H1 (cell line): ENCODE measurements around the gene SS18. TPM values are rescaled to one million over a fixed set of nuclear protein-coding genes. Genes with fewer than 3 reads are reported as not detected.

Experiments used
- CTCF ChIA-PET: fragments of 300-600 bp; sonication (Branson Sonifier 250); formaldehyde crosslinking; loops from one replicate; lab custom pipeline; 2021; ENCODE audit not compliant: partially characterized antibody; lab: Charles Lee
- POLR2A ChIA-PET: fragments of 300-600 bp; sonication (Branson Sonifier 250); formaldehyde crosslinking; loops from one replicate; lab custom pipeline; 2021; ENCODE audit warnings: inconsistent platforms; ENCODE audit not compliant: partially characterized antibody; lab: Charles Lee
- DNase-seq, 2 experiments: peaks; one replicate each; pipeline versions ENCODE4 v3.0.0 to v3.0.0-alpha.2; 2010 to 2022; ENCODE audit warnings: low spot score in 2 of 2, low read depth in 1 of 2, mixed read lengths in 1 of 2
- FAIRE-seq: peaks from 2 replicates; lab custom pipeline; 2011; peaks lifted over from hg19 to GRCh38; lab: Jason Lieb, UNC
- H2AFZ ChIP-seq: 2 replicates; pipeline ENCODE4 v1.8.1; 2012; ENCODE audit warnings: low read length, inconsistent platforms
- H2AK5ac ChIP-seq: 2 replicates; pipeline ENCODE4 v1.6.1; 2013; ENCODE audit warnings: low read depth, low read length
- H2BK120ac ChIP-seq: replicated peaks from 2 replicates; pipeline ENCODE3; 2013; ENCODE audit warnings: low read depth, low read length, inconsistent platforms
- H2BK12ac ChIP-seq: 2 replicates; pipeline ENCODE4 v1.6.1; 2013; ENCODE audit warnings: low read depth, low read length
- H2BK15ac ChIP-seq: 2 replicates; pipeline ENCODE4 v1.6.1; 2013; ENCODE audit warnings: low read length
- H2BK20ac ChIP-seq: 2 replicates; pipeline ENCODE4 v1.6.1; 2013; ENCODE audit warnings: low read length
- H2BK5ac ChIP-seq: 2 replicates; pipeline ENCODE4 v1.6.1; 2013; ENCODE audit warnings: low read depth, low read length
- H3K14ac ChIP-seq: 2 replicates; pipeline ENCODE4 v1.6.1; 2013; ENCODE audit warnings: inconsistent platforms; ENCODE audit not compliant: insufficient read length
- H3K18ac ChIP-seq: 2 replicates; pipeline ENCODE4 v1.6.1; 2013; ENCODE audit warnings: low read length; ENCODE audit errors: extremely low read depth
- H3K23ac ChIP-seq: 2 replicates; pipeline ENCODE4 v1.6.1; 2013; ENCODE audit warnings: inconsistent platforms; ENCODE audit not compliant: insufficient read length
- H3K23me2 ChIP-seq: 2 replicates; pipeline ENCODE4 v1.6.1; 2013; ENCODE audit warnings: low read depth, low read length
- H3K27ac ChIP-seq: 2 replicates; pipeline ENCODE4 v1.6.1; 2011; ENCODE audit warnings: low read depth, low read length, inconsistent platforms
- H3K27me3 ChIP-seq, 4 experiments: replicated peaks in 1 of 4; 1 replicate in 1 of 4; 2 replicates in 3 of 4; pipeline versions ENCODE4 v1.6.1 to v1.8.1; 2011 to 2013; ENCODE audit warnings: low read length in 3 of 4, mild to moderate bottlenecking in 3 of 4, inconsistent platforms in 2 of 4, mixed read lengths in 2 of 4, moderate library complexity in 1 of 4; ENCODE audit not compliant: control insufficient read depth in 3 of 4, insufficient read depth in 3 of 4; ENCODE audit errors: extremely low read depth in 1 of 4
- H3K36me3 ChIP-seq, 4 experiments: 2 replicates each; pipeline versions ENCODE4 v1.6.1 to v1.8.1; 2011 to 2013; ENCODE audit warnings: mild to moderate bottlenecking in 4 of 4, low read length in 3 of 4, moderate library complexity in 2 of 4, control low read depth in 1 of 4, inconsistent platforms in 1 of 4; ENCODE audit not compliant: insufficient read depth in 4 of 4, control insufficient read depth in 2 of 4
- H3K4ac ChIP-seq: replicated peaks from 2 replicates; pipeline ENCODE3; 2013; ENCODE audit warnings: low read length, low read depth, mixed read lengths, inconsistent platforms; ENCODE audit not compliant: insufficient read length
- H3K4me1 ChIP-seq, 4 experiments: replicated peaks in 1 of 4; 1 replicate in 1 of 4; 2 replicates in 3 of 4; pipeline versions ENCODE4 v1.6.1 to v1.8.1; 2011 to 2013; ENCODE audit warnings: low read length in 3 of 4, inconsistent platforms in 2 of 4, mixed read lengths in 1 of 4; ENCODE audit not compliant: insufficient read depth in 4 of 4, control insufficient read depth in 3 of 4
- H3K4me2 ChIP-seq, 2 experiments: 2 replicates each; pipeline versions ENCODE4 v1.6.1 to v1.8.1; 2011 to 2013; ENCODE audit warnings: low read depth in 2 of 2, low read length in 2 of 2, control low read depth in 1 of 2, inconsistent platforms in 1 of 2, mild to moderate bottlenecking in 1 of 2; ENCODE audit not compliant: insufficient read depth in 1 of 2
- H3K4me3 ChIP-seq, 4 experiments: fragments of 200-600, 300-600 bp in 1 of 4; sonication (generic), shearing (Covaris generic), sonication (Bioruptor Twin) in 1 of 4; 2 replicates each; pipeline versions ENCODE4 v1.5.1 to v1.8.1; 2011 to 2016; ENCODE audit warnings: low read length in 4 of 4, low read depth in 3 of 4, control low read depth in 2 of 4, inconsistent platforms in 2 of 4, mild to moderate bottlenecking in 2 of 4, mixed read lengths in 1 of 4, moderate library complexity in 1 of 4; ENCODE audit not compliant: insufficient read depth in 2 of 4; ENCODE audit errors: extremely low read depth in 1 of 4
- H3K56ac ChIP-seq: replicated peaks from 2 replicates; pipeline ENCODE3; 2013; ENCODE audit warnings: low read depth, mild to moderate bottlenecking, mixed read lengths, low read length, inconsistent platforms; ENCODE audit not compliant: insufficient read length
- H3K79me1 ChIP-seq: 2 replicates; pipeline ENCODE4 v1.6.1; 2013; ENCODE audit warnings: low read depth, low read length, control low read depth
- H3K79me2 ChIP-seq, 2 experiments: 2 replicates each; pipeline versions ENCODE4 v1.6.1 to v1.8.1; 2012 to 2013; ENCODE audit warnings: low read length in 2 of 2, mild to moderate bottlenecking in 2 of 2, inconsistent platforms in 1 of 2; ENCODE audit not compliant: insufficient read depth in 2 of 2, control insufficient read depth in 1 of 2
- H3K9ac ChIP-seq, 4 experiments: replicated peaks in 1 of 4; 1 replicate in 1 of 4; 2 replicates in 3 of 4; pipeline versions ENCODE4 v1.6.1 to v1.8.1; 2011 to 2013; ENCODE audit warnings: low read depth in 3 of 4, low read length in 3 of 4, control low read depth in 2 of 4, mild to moderate bottlenecking in 2 of 4, moderate library complexity in 2 of 4, inconsistent platforms in 1 of 4; ENCODE audit errors: extremely low read depth in 1 of 4
- H3K9me3 ChIP-seq, 2 experiments: 2 replicates each; pipeline versions ENCODE4 v1.6.1 to v1.8.1; 2012 to 2013; ENCODE audit warnings: mild to moderate bottlenecking in 2 of 2, moderate library complexity in 2 of 2, control low read depth in 1 of 2, inconsistent platforms in 1 of 2, low read depth in 1 of 2, low read length in 1 of 2, mixed read lengths in 1 of 2; ENCODE audit not compliant: insufficient read depth in 2 of 2
- H4K20me1 ChIP-seq, 2 experiments: replicated peaks in 1 of 2; 2 replicates each; pipeline versions ENCODE3 to v1.8.1; 2011 to 2013; ENCODE audit warnings: inconsistent platforms in 2 of 2, low read length in 2 of 2, mild to moderate bottlenecking in 1 of 2; ENCODE audit not compliant: insufficient read depth in 2 of 2, control insufficient read depth in 1 of 2
- H4K5ac ChIP-seq: 2 replicates; pipeline ENCODE4 v1.6.1; 2013; ENCODE audit warnings: low read length, low read depth, mixed read lengths, inconsistent platforms; ENCODE audit not compliant: insufficient read length
- H4K8ac ChIP-seq: 2 replicates; pipeline ENCODE4 v1.8.0; 2013; ENCODE audit warnings: mild to moderate bottlenecking, moderate library complexity, low read length, inconsistent platforms; ENCODE audit not compliant: insufficient read depth; ENCODE audit errors: extremely low read depth
- H4K91ac ChIP-seq: replicated peaks from 2 replicates; pipeline ENCODE3; 2013; ENCODE audit warnings: low read length, mixed read lengths, inconsistent platforms; ENCODE audit not compliant: insufficient read length
- ATF3 ChIP-seq: IDR thresholded peaks from 2 replicates; pipeline ENCODE4 v1.6.1; 2011; ENCODE audit warnings: low read depth, mild to moderate bottlenecking, low read length; ENCODE audit not compliant: insufficient read depth
- EGR1 ChIP-seq: IDR thresholded peaks from 2 replicates; pipeline ENCODE4 v1.6.1; 2011; ENCODE audit warnings: low read depth, low read length, borderline replicate concordance
- KDM5A ChIP-seq: fragments of 200-600 bp; IDR thresholded peaks from 2 replicates; pipeline ENCODE4 v1.7.1; 2012; ENCODE audit warnings: mild to moderate bottlenecking, low read length, inconsistent platforms, mixed read lengths
- RNF2 ChIP-seq: fragments of 200-900, 300-1000 bp; sonication (generic); IDR thresholded peaks from 2 replicates; pipeline ENCODE4 v1.7.1; 2016; ENCODE audit warnings: borderline replicate concordance, low read depth, mild to moderate bottlenecking, antibody characterized with exemption, low read length; ENCODE audit not compliant: poor library complexity, severe bottlenecking; ENCODE audit errors: missing control alignments
- SAP30 ChIP-seq: fragments of 300-600 bp; sonication (generic); IDR thresholded peaks from 2 replicates; pipeline ENCODE4 v1.7.1; 2012; ENCODE audit warnings: low read length, moderate library complexity, mild to moderate bottlenecking, inconsistent platforms; ENCODE audit not compliant: insufficient read depth, insufficient replicate concordance
- SP2 ChIP-seq: IDR thresholded peaks from 2 replicates; pipeline ENCODE4 v1.6.1; 2012; ENCODE audit warnings: mild to moderate bottlenecking, low read length, inconsistent platforms
- WGBS, 2 experiments: shearing (Covaris generic) in 1 of 2; methylation state at CpG; one replicate each; pipeline versions ENCODE4 v1.1.6 to v1.1.7; 2013 to 2015; ENCODE audit warnings: low lambda C conversion rate in 2 of 2, mixed read lengths in 2 of 2, inconsistent platforms in 1 of 2, low coverage in 1 of 2, missing lambda C conversion rate in 1 of 2; ENCODE audit not compliant: insufficient replicate concordance in 2 of 2, insufficient coverage in 1 of 2, insufficient read length in 1 of 2; ENCODE audit errors: extremely low coverage in 1 of 2, missing lambda C conversion rate in 1 of 2; 5-methylcytosine and 5-hydroxymethylcytosine counted together
- polyA plus RNA-seq, 7 experiments: library from polyadenylated mRNA; depleted of rRNA in 3 of 7; stranded (reverse) in 5 of 7; unstranded in 2 of 7; fragments of >200 nt in 5 of 7; fragments of 200-250 nt in 2 of 7; gene quantifications; 1 replicate in 5 of 7; 2 replicates in 1 of 7; 4 replicates in 1 of 7; pipeline versions ENCODE4 v1.2.1 to v1.2.3, GENCODE V29; 2011 to 2013; ENCODE audit warnings: missing spikeins in 2 of 7, mixed read lengths in 2 of 7
- total RNA-seq: library from RNA; stranded (reverse); fragmentation: NEBNext Ultra II Directional; extraction: Animal tissue kit (Norgen Biotek cat#: 25700); gene quantifications from 2 replicates; pipeline ENCODE4 v1.2.1, GENCODE V29; 2021

The SS18 gene
- total and polyA plus RNA-seq, 2 of the 8 experiments (the other 6 are each of a cell fraction or from before 2014, with no cell fraction given): 83.5 to 106 TPM

DNA sequence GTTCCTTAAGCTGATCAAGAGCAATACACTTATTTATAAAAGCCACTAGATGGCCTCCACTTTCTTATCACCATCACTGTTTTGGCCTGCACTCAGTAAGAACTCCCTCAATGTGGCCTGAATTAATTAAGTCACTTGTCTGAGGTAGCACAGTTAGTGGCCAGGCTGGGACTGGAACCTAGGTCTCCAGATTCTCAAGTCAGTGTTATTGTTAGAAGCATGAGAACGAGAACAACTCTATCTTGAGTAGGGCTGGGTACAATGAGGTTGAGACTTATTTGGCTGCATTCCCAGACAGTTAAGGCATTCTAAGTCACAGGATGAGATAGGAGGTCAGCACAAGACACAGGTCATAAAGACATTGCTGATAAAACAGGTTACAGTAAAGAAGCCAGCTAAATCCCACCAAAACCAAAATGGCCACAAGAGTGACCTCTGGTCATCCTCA lies 115.8 kb downstream of the SS18 start:
- DNase-seq (no peak), FAIRE-seq (no peak)
- H2BK15ac ChIP-seq: no peak overlapping the region
- POLR2A ChIA-PET: no interaction called here
- CTCF ChIA-PET: interaction anchor here (2.2 kb wide), 1 partner anchor 30 kb away, joined by 7 read pairs; no protein-coding TSS in a partner anchor
- no peak overlapping the region for H2BK20ac ChIP-seq
- H4K5ac ChIP-seq: no peak overlapping the region
- H3K9me3 ChIP-seq: peaks cover 0 to 2% of the 10 kb centered on the region in 2 experiments; a peak in 1 of 4 replicates
- H3K14ac ChIP-seq: no peak overlapping the region
- no peak overlapping the region for H2AFZ ChIP-seq
- no peak overlapping the region for H3K4ac ChIP-seq
- WGBS, 2 experiments: 84% methylated on average over 1 of the region's 1 CpG; no CpG with 5 or more reads in 1 of the 2 experiments
- H2BK120ac ChIP-seq: no peak overlapping the region
- H3K23me2 ChIP-seq: no peaks in the 10 kb centered on the region
- no peak overlapping the region for H3K18ac ChIP-seq
- no peak overlapping the region for H3K23ac ChIP-seq
- no peak overlapping the region for H2BK5ac ChIP-seq
- no peak overlapping the region for H3K27ac ChIP-seq
- H3K79me1 ChIP-seq: no peaks in the 10 kb centered on the region
- no peak overlapping the region for H2AK5ac ChIP-seq
- H3K79me2 ChIP-seq: no peaks in the 10 kb centered on the region
- no peaks in the 10 kb centered on the region for H3K4me1 ChIP-seq
- H3K4me2 ChIP-seq: no peak overlapping the region
- no peaks in the 10 kb centered on the region for H3K27me3 ChIP-seq
- H3K9ac ChIP-seq: no peak overlapping the region
- no peak overlapping the region for H2BK12ac ChIP-seq
- no peaks in the 10 kb centered on the region; a peak in 1 of 8 replicates for H3K36me3 ChIP-seq
- no peak overlapping the region for H4K91ac ChIP-seq
- no peak overlapping the region for H3K4me3 ChIP-seq
- no peak overlapping the region for H3K56ac ChIP-seq
- no peak for TF ChIP-seq ATF3
- TF ChIP-seq SP2: no peak
- no peak for TF ChIP-seq EGR1
- no peak for TF ChIP-seq RNF2
- no peak for TF ChIP-seq SAP30
- TF ChIP-seq KDM5A: no peak
- no peaks in the 10 kb centered on the region for H4K20me1 ChIP-seq
- no peak overlapping the region for H4K8ac ChIP-seq
